Measurements from ENCODE around the gene HABP4. TPM values are rescaled to one million over a fixed set of nuclear protein-coding genes. Genes with fewer than 3 reads are reported as not detected.

The HABP4 gene
- total and polyA plus RNA-seq, 4 donors, result 4.7 to 10.2 (median 8.2) TPM

- H3K9me3 ChIP-seq (ENCODE audit: control insufficient read depth in 4 of 4, insufficient read depth in 3 of 4, low read length in 3 of 4), result no peaks in the 10 kb centered on the region
- no peak for ATAC-seq (ENCODE audit: insufficient read depth, low FRiP score)
Measured at GRCh38 chr9:96483733-96484390, 33.9 kb downstream of the HABP4 start.

GRCh38 chr9:96484521-96484931 is 34.6 kb downstream of the HABP4 start:
- H3K4me1 ChIP-seq (ENCODE audit: control insufficient read depth in 5 of 5, insufficient read depth in 5 of 5, low read length in 5 of 5), result peaks cover 0 to 6% (median 0%) of the 10 kb centered on the region in 5 donors
- no peak overlapping the region for H3K27ac ChIP-seq (ENCODE audit: low read depth in 1 of 2, low read length in 1 of 2)
- H3K9me3 ChIP-seq (ENCODE audit: control insufficient read depth in 4 of 4, insufficient read depth in 3 of 4, low read length in 3 of 4), result no peaks in the 10 kb centered on the region
- peaks cover 0 to 30% (median 16%) of the 10 kb centered on the region in 4 donors for H3K36me3 ChIP-seq (ENCODE audit: control insufficient read depth in 4 of 4, insufficient read depth in 4 of 4, low read length in 4 of 4)
- no peaks in the 10 kb centered on the region for H3K27me3 ChIP-seq (ENCODE audit: control insufficient read depth in 3 of 3, insufficient read depth in 3 of 3, low read length in 2 of 3)
- H3K4me3 ChIP-seq, result no peak overlapping the region
- no peak for TF ChIP-seq CTCF (IDR thresholded peaks at IDR 0.05; ENCODE audit: control extremely low read depth, extremely low read depth)
- no peak overlapping the region for H3K9ac ChIP-seq (ENCODE audit: insufficient read depth in 1 of 2, low read length in 2 of 2)
- WGBS, 2 donors, result 88 to 91% methylated on average over 4 of the region's 4 CpGs
- ATAC-seq (ENCODE audit: insufficient read depth, low FRiP score) (no peak), DNase-seq (no peak)

More at GRCh38 chr9:96483733-96484390, 33.9 kb downstream of the HABP4 start:
- H3K4me3 ChIP-seq, result no peak overlapping the region
- no peak for TF ChIP-seq CTCF (IDR thresholded peaks at IDR 0.05; ENCODE audit: control extremely low read depth, extremely low read depth)
- H3K27ac ChIP-seq (ENCODE audit: low read depth in 1 of 2, low read length in 1 of 2), result no peak overlapping the region
- H3K27me3 ChIP-seq (ENCODE audit: control insufficient read depth in 3 of 3, insufficient read depth in 3 of 3, low read length in 2 of 3), result no peaks in the 10 kb centered on the region
- peaks cover 0 to 6% (median 0%) of the 10 kb centered on the region in 5 donors for H3K4me1 ChIP-seq (ENCODE audit: control insufficient read depth in 5 of 5, insufficient read depth in 5 of 5, low read length in 5 of 5)
- 57 to 61% methylated on average over 3 of the region's 3 CpGs for WGBS, 2 donors
- DNase-seq, result no peak
- H3K36me3 ChIP-seq (ENCODE audit: control insufficient read depth in 4 of 4, insufficient read depth in 4 of 4, low read length in 4 of 4), result peaks cover 0 to 25% (median 12%) of the 10 kb centered on the region in 4 donors
- no peak overlapping the region for H3K9ac ChIP-seq (ENCODE audit: insufficient read depth in 1 of 2, low read length in 2 of 2)

GRCh38 chr9:96485280-96485679 is 35.3 kb downstream of the HABP4 start:
- no peak for ATAC-seq (ENCODE audit: insufficient read depth, low FRiP score)
- H3K4me1 ChIP-seq (ENCODE audit: control insufficient read depth in 5 of 5, insufficient read depth in 5 of 5, low read length in 5 of 5), result peaks cover 0 to 6% (median 0%) of the 10 kb centered on the region in 5 donors
- H3K9ac ChIP-seq (ENCODE audit: insufficient read depth in 1 of 2, low read length in 2 of 2), result no peak overlapping the region
- TF ChIP-seq CTCF (IDR thresholded peaks at IDR 0.05; ENCODE audit: control extremely low read depth, extremely low read depth), result no peak
- H3K4me3 ChIP-seq, result no peak overlapping the region
- H3K27ac ChIP-seq (ENCODE audit: low read depth in 1 of 2, low read length in 1 of 2), result no peak overlapping the region
- WGBS, 2 donors, result 97% methylated on average over 16 of the region's 16 CpGs
- H3K27me3 ChIP-seq (ENCODE audit: control insufficient read depth in 3 of 3, insufficient read depth in 3 of 3, low read length in 2 of 3), result no peaks in the 10 kb centered on the region
- H3K9me3 ChIP-seq (ENCODE audit: control insufficient read depth in 4 of 4, insufficient read depth in 3 of 4, low read length in 3 of 4), result no peaks in the 10 kb centered on the region
- DNase-seq, result no peak
- peaks cover 2 to 30% (median 16%) of the 10 kb centered on the region in 4 donors for H3K36me3 ChIP-seq (ENCODE audit: control insufficient read depth in 4 of 4, insufficient read depth in 4 of 4, low read length in 4 of 4)

Measured in lung (tissue), 12 donors.